ENCODE results near the gene CYP27B1. TPM values are rescaled to one million over a fixed set of nuclear protein-coding genes. Genes with fewer than 3 reads are reported as not detected.

The CYP27B1 gene
- total RNA-seq = 1.6 TPM

- peak; percentile 3 for ATAC-seq
These were observed at the start of gene CYP27B1 for GRCh38 chr12:57766464-57767304. TSS of gene CYP27B1 (minus strand) at chr12:57767078. CDS start at chr12:57767041, 37 bp downstream.

- no peak for ATAC-seq
These were observed 49.4 kb upstream of the CYP27B1 start for GRCh38 chr12:57816001-57816854.

- no peak for ATAC-seq
These were observed 48.5 kb upstream of the CYP27B1 start for GRCh38 chr12:57815177-57816000.

GRCh38 chr12:57813971-57814772, 47.3 kb upstream of the CYP27B1 start:
- no peak for ATAC-seq

- no peak for ATAC-seq
These were observed 46.5 kb upstream of the CYP27B1 start for GRCh38 chr12:57813111-57813970.

GRCh38 chr12:57811028-57811755, 44.3 kb upstream of the CYP27B1 start:
- ATAC-seq = no peak

- peak; percentile 74 for ATAC-seq
These were observed 43.6 kb upstream of the CYP27B1 start for GRCh38 chr12:57810450-57810849.

- no peak for ATAC-seq
These were observed 42.5 kb upstream of the CYP27B1 start for GRCh38 chr12:57809425-57809824.

GRCh38 chr12:57808351-57808750, 41.5 kb upstream of the CYP27B1 start:
- ATAC-seq = no peak

- ATAC-seq = no peak
These were observed 40.4 kb upstream of the CYP27B1 start for GRCh38 chr12:57807285-57807684.

- no peak for ATAC-seq
These were observed 39.8 kb upstream of the CYP27B1 start for GRCh38 chr12:57806677-57807076.

GRCh38 chr12:57803319-57803893, 36.5 kb upstream of the CYP27B1 start:
- ATAC-seq = peak; percentile 54

GRCh38 chr12:57802607-57803006, 35.7 kb upstream of the CYP27B1 start:
- ATAC-seq = no peak

- ATAC-seq = no peak
These were observed 34.1 kb upstream of the CYP27B1 start for GRCh38 chr12:57800965-57801364.

GRCh38 chr12:57797933-57798332, 31.1 kb upstream of the CYP27B1 start:
- no peak for ATAC-seq

GRCh38 chr12:57796996-57797395, 30.1 kb upstream of the CYP27B1 start:
- ATAC-seq = no peak

- ATAC-seq = peak; percentile 87
These were observed 28.5 kb upstream of the CYP27B1 start for GRCh38 chr12:57795354-57795753.

GRCh38 chr12:57793920-57794319, 27.0 kb upstream of the CYP27B1 start:
- peak; percentile 78 for ATAC-seq

GRCh38 chr12:57783861-57784260, 17.0 kb upstream of the CYP27B1 start:
- ATAC-seq = no peak

GRCh38 chr12:57783466-57783801, 16.6 kb upstream of the CYP27B1 start:
- no peak for ATAC-seq
